Neutrophil (primary cell): ENCODE measurements around the gene MAPK12.

Source experiments
- H3K27ac ChIP-seq: fragments of 200-600 bp; sonication (generic); 2 replicates; pipeline ENCODE4 v1.5.1; 2016; ENCODE audit warnings: mild to moderate bottlenecking, moderate library complexity
- H3K27me3 ChIP-seq: fragments of 200-600 bp; sonication (generic); 2 replicates; pipeline ENCODE4 v1.6.0; 2016; ENCODE audit warnings: mild to moderate bottlenecking
- H3K36me3 ChIP-seq: fragments of 200-600 bp; sonication (generic); 2 replicates; pipeline ENCODE4 v1.5.1; 2017
- H3K4me1 ChIP-seq, 2 experiments: fragments of 200-600 bp in 1 of 2; sonication (generic) in 1 of 2; 1 replicate in 1 of 2; 2 replicates in 1 of 2; pipeline versions ENCODE4 v1.5.1 to v1.6.1; 2013 to 2016; ENCODE audit warnings: low read depth in 1 of 2, low read length in 1 of 2, mild to moderate bottlenecking in 1 of 2, moderate library complexity in 1 of 2; ENCODE audit not compliant: control insufficient read depth in 1 of 2, insufficient read depth in 1 of 2
- H3K4me3 ChIP-seq, 2 experiments: fragments of 200-600 bp in 1 of 2; sonication (generic) in 1 of 2; 1 replicate in 1 of 2; 2 replicates in 1 of 2; pipeline ENCODE4 v1.5.1; 2013 to 2016; ENCODE audit warnings: low read depth in 1 of 2, low read length in 1 of 2, mild to moderate bottlenecking in 1 of 2, moderate library complexity in 1 of 2
- H3K9me3 ChIP-seq: fragments of 200-600 bp; sonication (generic); 2 replicates; pipeline ENCODE4 v1.5.1; 2016
- CTCF ChIP-seq: fragments of 200-600 bp; sonication (generic); IDR thresholded peaks from 2 replicates; pipeline ENCODE4 v1.5.1; 2016; ENCODE audit warnings: antibody characterized with exemption

The MAPK12 gene

GRCh38 chr22:50245214-50246072, 16.0 kb downstream of the MAPK12 start:
- H3K36me3 ChIP-seq, result peaks cover 42% of the 10 kb centered on the region
- no peaks in the 10 kb centered on the region for H3K27me3 ChIP-seq
- no peak for TF ChIP-seq CTCF
- H3K4me3 ChIP-seq, result peak overlapping the region; percentile 72 to 86
- peaks cover 62 to 69% of the 10 kb centered on the region in 2 experiments for H3K4me1 ChIP-seq
- peak overlapping the region; percentile 88 for H3K27ac ChIP-seq
- H3K9me3 ChIP-seq, result no peaks in the 10 kb centered on the region

GRCh38 chr22:50244420-50245213, 16.9 kb downstream of the MAPK12 start, which contains the start of gene TUBGCP6:
TSS of gene TUBGCP6 (minus strand) at chr22:50245023. CDS start at chr22:50244459, 564 bp downstream.
- H3K27ac ChIP-seq, result peak within 1 kb of the TSS; percentile 88
- peaks cover 54 to 61% of the 10 kb centered on the region in 2 experiments for H3K4me1 ChIP-seq
- no peaks in the 10 kb centered on the region for H3K27me3 ChIP-seq

DNA sequence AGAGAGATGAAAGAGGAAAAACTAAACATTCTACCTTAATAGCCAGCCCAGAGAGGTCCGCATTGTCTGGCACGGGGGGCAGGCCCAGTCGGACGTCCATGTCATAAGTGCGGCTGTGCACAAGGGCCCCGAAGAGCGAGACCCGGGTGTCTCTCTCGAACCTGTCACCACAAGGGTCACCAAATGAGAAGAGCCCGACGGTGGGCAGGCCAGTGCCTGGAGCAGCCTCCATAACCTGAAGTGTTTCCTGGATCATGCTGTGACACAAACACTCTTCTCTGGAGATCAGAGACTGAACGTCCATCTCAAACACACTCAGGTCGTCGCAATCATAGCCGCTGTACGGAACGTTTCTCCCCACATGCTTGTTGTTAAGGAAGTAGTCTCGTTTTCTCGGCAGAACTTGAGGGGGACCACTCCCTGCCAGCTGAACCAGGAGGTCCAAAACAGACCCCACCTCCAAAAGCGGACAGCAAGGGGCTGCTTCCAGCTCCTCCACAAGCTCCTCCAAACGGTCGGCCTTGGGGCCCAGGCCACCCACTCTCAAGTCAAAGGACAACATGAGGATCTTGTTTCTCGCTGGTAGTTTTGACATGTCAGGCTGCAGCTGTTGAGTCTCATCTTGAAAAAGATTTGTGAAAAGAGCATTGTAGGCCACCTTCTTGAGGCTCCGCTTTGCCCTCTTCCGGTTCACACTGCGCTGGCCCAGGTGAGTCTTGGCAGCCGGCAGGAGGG, 17.6 kb downstream of the MAPK12 start:
- Histone ChIP-seq H3K4me1 (peaks cover 52 to 59% of the 10 kb centered on the region in 2 experiments), H3K4me3 (peak overlapping the region; percentile 72 to 86), H3K27ac (peak overlapping the region; percentile 88), H3K36me3 (peaks cover 41% of the 10 kb centered on the region), H3K9me3 (no peaks in the 10 kb centered on the region), H3K27me3 (no peaks in the 10 kb centered on the region)
- no peak for TF ChIP-seq CTCF

More at GRCh38 chr22:50244420-50245213, 16.9 kb downstream of the MAPK12 start, which contains the start of gene TUBGCP6:
- TF ChIP-seq CTCF, result peak; percentile 61
- Histone ChIP-seq H3K36me3 (peaks cover 42% of the 10 kb centered on the region), H3K4me3 (peak within 1 kb of the TSS; percentile 72 to 86), H3K9me3 (no peaks in the 10 kb centered on the region)

GRCh38 chr22:50242406-50242949, 19.0 kb downstream of the MAPK12 start:
- H3K36me3 ChIP-seq, result peaks cover 30% of the 10 kb centered on the region
- H3K4me3 ChIP-seq, result no peak overlapping the region
- peaks cover 46 to 52% of the 10 kb centered on the region in 2 experiments for H3K4me1 ChIP-seq
- no peak overlapping the region for H3K27ac ChIP-seq
- H3K9me3 ChIP-seq, result no peaks in the 10 kb centered on the region
- TF ChIP-seq CTCF, result no peak
- no peaks in the 10 kb centered on the region for H3K27me3 ChIP-seq

- Histone ChIP-seq H3K9me3 (no peaks in the 10 kb centered on the region), H3K36me3 (peaks cover 23% of the 10 kb centered on the region), H3K4me3 (no peak overlapping the region), H3K27ac (no peak overlapping the region), H3K4me1 (peaks cover 28 to 29% of the 10 kb centered on the region in 2 experiments), H3K27me3 (no peaks in the 10 kb centered on the region)
- no peak for TF ChIP-seq CTCF
These were observed 22.7 kb downstream of the MAPK12 start for GRCh38 chr22:50238755-50239154.
